ENCODE data around the gene ECHDC3.

- TF ChIP-seq CTCF (IDR thresholded peaks at IDR 0.05) (no peak), POLR2A (IDR thresholded peaks at IDR 0.05) (no peak)
Observed at GRCh38 chr10:11805792-11806191, 63.6 kb downstream of the ECHDC3 start.

Data from adrenal gland (tissue), 5 donors.